NT2/D1 (cell line): Measurements from ENCODE around the gene RIN3.

Experiments
- SUZ12 ChIP-seq: IDR thresholded peaks from 2 replicates; pipeline ENCODE4 v1.6.1; 2011; ENCODE audit not compliant: insufficient read length, insufficient read depth; ENCODE audit errors: extremely low read depth
- YY1 ChIP-seq: IDR thresholded peaks from 2 replicates; pipeline ENCODE4 v1.6.1; 2011; ENCODE audit not compliant: insufficient read length, insufficient read depth
- ZNF274 ChIP-seq: IDR thresholded peaks from 2 replicates; pipeline ENCODE4 v1.6.1; 2011; ENCODE audit warnings: mild to moderate bottlenecking, low read depth, low read length

GRCh38 chr14:92710001-92710341, 196.4 kb downstream of the RIN3 start:
- TF ChIP-seq ZNF274 (no peak), YY1 (no peak), SUZ12 (no peak)
